HEK293 (cell line): ENCODE results near the gene PLBD1.

ENCODE experiments used
- CTCF ChIP-seq: fragments of 450-650 bp; formaldehyde crosslinking; IDR thresholded peaks from 2 replicates; pipeline ENCODE4 v1.5.1; 2016; ENCODE audit warnings: missing biosample characterization, missing genetic modification characterization
- KLF16 ChIP-seq: fragments of 450-650 bp; formaldehyde crosslinking; IDR thresholded peaks from 2 replicates; pipeline ENCODE4 v1.5.1; 2017; ENCODE audit warnings: missing biosample characterization, missing genetic modification characterization
- PBX3 ChIP-seq: sonication (generic); formaldehyde crosslinking; IDR thresholded peaks from 2 replicates; pipeline ENCODE4 v1.8.1; 2022; ENCODE audit warnings: mild to moderate bottlenecking, moderate library complexity, missing genetic modification reagents
- ZNF16 ChIP-seq: fragments of 450-650 bp; formaldehyde crosslinking; IDR thresholded peaks from 2 replicates; pipeline ENCODE4 v1.5.1; 2016; ENCODE audit warnings: low read depth, missing biosample characterization, missing genetic modification characterization

- TF ChIP-seq PBX3 (CRISPR knock-in tag) (no peak), CTCF (tag by site-specific recombination) (no peak), KLF16 (no peak), ZNF16 (no peak)
These were observed 6.6 kb downstream of the PLBD1 start for GRCh38 chr12:14560904-14561574.
